22Rv1 (cell line): Measurements from ENCODE around the gene PHF3.

Source experiments
- H3K27ac ChIP-seq: fragments of 450-650 bp; 2 replicates; pipeline ENCODE4 v1.5.1; 2017
- CTCF ChIP-seq: fragments of 450-650 bp; IDR thresholded peaks from 2 replicates; pipeline ENCODE4 v1.5.1; 2017; ENCODE audit warnings: mild to moderate bottlenecking
- ZFX ChIP-seq: fragments of 450-650 bp; IDR thresholded peaks from 2 replicates; pipeline ENCODE4 v1.6.1; 2017; ENCODE audit warnings: antibody characterized with exemption, borderline replicate concordance

The PHF3 gene

GRCh38 chr6:63599243-63599642 is 36.4 kb upstream of the PHF3 start:
- no peak overlapping the region for H3K27ac ChIP-seq
- TF ChIP-seq ZFX = no peak
- no peak for TF ChIP-seq CTCF

- no peak overlapping the region for H3K27ac ChIP-seq
- no peak for TF ChIP-seq CTCF
- no peak for TF ChIP-seq ZFX
These were observed 35.5 kb upstream of the PHF3 start for GRCh38 chr6:63600136-63600535.

GRCh38 chr6:63609231-63609630 is 26.4 kb upstream of the PHF3 start:
- H3K27ac ChIP-seq = no peak overlapping the region
- TF ChIP-seq ZFX (no peak), CTCF (no peak)

GRCh38 chr6:63610944-63611343 is 24.7 kb upstream of the PHF3 start:
- TF ChIP-seq CTCF (no peak), ZFX (no peak)
- no peak overlapping the region for H3K27ac ChIP-seq

- H3K27ac ChIP-seq = no peak overlapping the region
- no peak for TF ChIP-seq CTCF
- no peak for TF ChIP-seq ZFX
These were observed 24.0 kb upstream of the PHF3 start for GRCh38 chr6:63611560-63611959.

- TF ChIP-seq ZFX (no peak), CTCF (no peak)
- no peak overlapping the region for H3K27ac ChIP-seq
These were observed 20.0 kb upstream of the PHF3 start for GRCh38 chr6:63615590-63615989.

- TF ChIP-seq ZFX (no peak), CTCF (no peak)
- no peak overlapping the region for H3K27ac ChIP-seq
These were observed 11.5 kb upstream of the PHF3 start for GRCh38 chr6:63624091-63624490.
